ENCODE results near the gene INPP4B. TPM values are rescaled to one million over a fixed set of nuclear protein-coding genes. Genes with fewer than 3 reads are reported as not detected.

Gene INPP4B
- total and polyA plus RNA-seq, 2 of the 4 experiments (the other 2 are of a cell fraction) = 1.8 to 14.0 TPM

DNA sequence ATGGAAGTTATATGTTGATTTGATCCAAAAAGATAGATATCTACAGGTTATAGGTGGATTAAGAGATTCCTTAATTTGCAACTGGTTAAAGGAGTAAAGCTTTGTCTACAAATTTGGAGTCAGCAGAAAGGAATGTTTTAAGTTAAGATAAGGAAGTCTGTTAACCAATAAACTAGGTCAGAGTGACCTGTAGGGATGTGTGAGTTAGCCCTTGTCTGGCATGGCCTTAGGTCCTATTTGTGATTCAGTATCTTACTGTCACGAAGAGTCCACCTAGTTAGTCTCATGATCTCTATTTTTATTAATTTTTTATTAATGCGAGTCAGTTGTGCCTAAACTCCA, 230.8 kb downstream of the INPP4B start:
- WGBS, 2 experiments (ENCODE audit: extremely low coverage in 2 of 2, insufficient read length in 1 of 2) = no CpG with 5 or more reads among the region's 2 CpGs
- POLR2A ChIA-PET (ENCODE audit: unreplicated experiment) = no interaction called here

More for the DNA sequence above, 230.8 kb downstream of the INPP4B start:
- Histone ChIP-seq H2BK120ac (ENCODE audit: low read depth, low read length) (peak overlapping the region; percentile 78), H2BK5ac (ENCODE audit: low read depth, low read length, poor library complexity, severe bottlenecking) (peak overlapping the region; percentile 83), H4K91ac (ENCODE audit: insufficient read depth, low read depth, low read length) (no peak overlapping the region), H2BK15ac (ENCODE audit: low read depth, low read length) (no peak overlapping the region), H3K56ac (ENCODE audit: extremely low read depth, insufficient read depth, low read length) (no peak overlapping the region), H4K20me1 (ENCODE audit: insufficient read depth, low read length) (no peaks in the 10 kb centered on the region), H3K23ac (ENCODE audit: low read depth, low read length) (peak overlapping the region; percentile 21; the same call in 1 of the 2 replicates), H3K14ac (replicated peaks; ENCODE audit: low read depth, low read length) (peak overlapping the region; percentile 27; the same call in 1 of the 2 replicates), H3K27me3 (ENCODE audit: control insufficient read depth, insufficient read depth, low read length) (no peaks in the 10 kb centered on the region), H2AK5ac (ENCODE audit: low read depth, low read length) (no peak overlapping the region), H3K36me3 (ENCODE audit: control insufficient read depth, insufficient read depth, low read length) (no peaks in the 10 kb centered on the region), H3K9me3 (ENCODE audit: control insufficient read depth, insufficient read depth, low read length) (no peaks in the 10 kb centered on the region), H2BK20ac (ENCODE audit: low read depth, low read length) (peak overlapping the region; percentile 77; the same call in 1 of the 2 replicates), H3K79me1 (ENCODE audit: low read depth in 1 of 2, low read length in 2 of 2) (no peaks in the 10 kb centered on the region; a peak in 1 of 4 replicates), H2AFZ (replicated peaks; ENCODE audit: low read length, poor library complexity) (no peak overlapping the region), H4K5ac (ENCODE audit: low read depth, low read length) (no peak overlapping the region; the same call in 1 of the 2 replicates), H3K4me2 (ENCODE audit: low read depth, low read length) (no peak overlapping the region; the same call in 1 of the 2 replicates), H3K4me3 (ENCODE audit: insufficient read depth, low read depth, low read length) (no peak overlapping the region), H3K18ac (ENCODE audit: low read depth, low read length) (peak overlapping the region; percentile 83; the same call in 1 of the 2 replicates), H2AK9ac (replicated peaks; ENCODE audit: low read depth, low read length, poor library complexity) (no peak overlapping the region), H3K9ac (ENCODE audit: low read depth, low read length) (no peak overlapping the region), H3K27ac (ENCODE audit: insufficient read depth, low read length) (no peak overlapping the region), H3K9me1 (ENCODE audit: insufficient read depth, low read length) (no peaks in the 10 kb centered on the region), H3K4me1 (ENCODE audit: control insufficient read depth, insufficient read depth, low read length) (no peaks in the 10 kb centered on the region; the same call in 1 of the 2 replicates), H4K8ac (ENCODE audit: low read depth in 2 of 2, low read length in 2 of 2) (peak overlapping the region in 1 of 2 experiments; percentile 59; a peak in 3 of 4 replicates), H3K4ac (ENCODE audit: low read depth, low read length) (peak overlapping the region; percentile 68; the same call in 1 of the 2 replicates)
- dilution Hi-C loops (cut with HindIII; ENCODE audit: low sequenced_read_pairs, unreplicated experiment) (no loop called here), intact Hi-C loops (cut with micrococcal nuclease) (no loop called here), in situ Hi-C loops (cut with MboI; ENCODE audit: low sequenced_read_pairs) (no loop called here)
- TF ChIP-seq, protein P1, sequence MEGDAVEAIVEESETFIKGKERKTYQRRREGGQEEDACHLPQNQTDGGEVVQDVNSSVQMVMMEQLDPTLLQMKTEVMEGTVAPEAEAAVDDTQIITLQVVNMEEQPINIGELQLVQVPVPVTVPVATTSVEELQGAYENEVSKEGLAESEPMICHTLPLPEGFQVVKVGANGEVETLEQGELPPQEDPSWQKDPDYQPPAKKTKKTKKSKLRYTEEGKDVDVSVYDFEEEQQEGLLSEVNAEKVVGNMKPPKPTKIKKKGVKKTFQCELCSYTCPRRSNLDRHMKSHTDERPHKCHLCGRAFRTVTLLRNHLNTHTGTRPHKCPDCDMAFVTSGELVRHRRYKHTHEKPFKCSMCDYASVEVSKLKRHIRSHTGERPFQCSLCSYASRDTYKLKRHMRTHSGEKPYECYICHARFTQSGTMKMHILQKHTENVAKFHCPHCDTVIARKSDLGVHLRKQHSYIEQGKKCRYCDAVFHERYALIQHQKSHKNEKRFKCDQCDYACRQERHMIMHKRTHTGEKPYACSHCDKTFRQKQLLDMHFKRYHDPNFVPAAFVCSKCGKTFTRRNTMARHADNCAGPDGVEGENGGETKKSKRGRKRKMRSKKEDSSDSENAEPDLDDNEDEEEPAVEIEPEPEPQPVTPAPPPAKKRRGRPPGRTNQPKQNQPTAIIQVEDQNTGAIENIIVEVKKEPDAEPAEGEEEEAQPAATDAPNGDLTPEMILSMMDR (conservative IDR thresholded peaks at IDR 0.05; ENCODE audit: low read depth, low read length) = no peak
- TF ChIP-seq BHLHE40 (IDR thresholded peaks at IDR 0.05; ENCODE audit: low read depth, low read length) = no peak
- no peak for TF ChIP-seq RFX5 (IDR thresholded peaks at IDR 0.05; ENCODE audit: low read depth, low read length)
- TF ChIP-seq FOS (IDR thresholded peaks at IDR 0.05; ENCODE audit: low read depth, low read length) = no peak
- TF ChIP-seq, protein P2, sequence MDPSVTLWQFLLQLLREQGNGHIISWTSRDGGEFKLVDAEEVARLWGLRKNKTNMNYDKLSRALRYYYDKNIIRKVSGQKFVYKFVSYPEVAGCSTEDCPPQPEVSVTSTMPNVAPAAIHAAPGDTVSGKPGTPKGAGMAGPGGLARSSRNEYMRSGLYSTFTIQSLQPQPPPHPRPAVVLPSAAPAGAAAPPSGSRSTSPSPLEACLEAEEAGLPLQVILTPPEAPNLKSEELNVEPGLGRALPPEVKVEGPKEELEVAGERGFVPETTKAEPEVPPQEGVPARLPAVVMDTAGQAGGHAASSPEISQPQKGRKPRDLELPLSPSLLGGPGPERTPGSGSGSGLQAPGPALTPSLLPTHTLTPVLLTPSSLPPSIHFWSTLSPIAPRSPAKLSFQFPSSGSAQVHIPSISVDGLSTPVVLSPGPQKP (IDR thresholded peaks at IDR 0.05; ENCODE audit: borderline replicate concordance, low read depth, low read length) = no peak
- TF ChIP-seq, protein P3, sequence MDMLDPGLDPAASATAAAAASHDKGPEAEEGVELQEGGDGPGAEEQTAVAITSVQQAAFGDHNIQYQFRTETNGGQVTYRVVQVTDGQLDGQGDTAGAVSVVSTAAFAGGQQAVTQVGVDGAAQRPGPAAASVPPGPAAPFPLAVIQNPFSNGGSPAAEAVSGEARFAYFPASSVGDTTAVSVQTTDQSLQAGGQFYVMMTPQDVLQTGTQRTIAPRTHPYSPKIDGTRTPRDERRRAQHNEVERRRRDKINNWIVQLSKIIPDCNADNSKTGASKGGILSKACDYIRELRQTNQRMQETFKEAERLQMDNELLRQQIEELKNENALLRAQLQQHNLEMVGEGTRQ (IDR thresholded peaks at IDR 0.05; ENCODE audit: low read depth, low read length) = no peak
- TF ChIP-seq MAZ (IDR thresholded peaks at IDR 0.05; ENCODE audit: borderline replicate concordance, low read depth, low read length) = no peak
- TF ChIP-seq CEBPB (IDR thresholded peaks at IDR 0.05; ENCODE audit: low read depth, low read length) = no peak
- TF ChIP-seq CHD1 (IDR thresholded peaks at IDR 0.05; ENCODE audit: low read depth, low read length) = no peak
- no peak for TF ChIP-seq POLR2A (IDR thresholded peaks at IDR 0.05; ENCODE audit: low read depth, low read length)
- no peak for TF ChIP-seq NFE2L2 (IDR thresholded peaks at IDR 0.05; ENCODE audit: low read depth, low read length)
- no peak for TF ChIP-seq MXI1 (IDR thresholded peaks at IDR 0.05; ENCODE audit: borderline replicate concordance, low read depth, low read length)
- no peak for TF ChIP-seq MAFK (IDR thresholded peaks at IDR 0.05; ENCODE audit: low read depth, low read length)
- TF ChIP-seq RCOR1 (IDR thresholded peaks at IDR 0.05; ENCODE audit: insufficient replicate concordance, low read length) = no peak
- TF ChIP-seq RAD21 (IDR thresholded peaks at IDR 0.05; ENCODE audit: low read length) = no peak
- peak; percentile 71 for DNase-seq
- CTCF ChIA-PET = no interaction called here
- ATAC-seq (ENCODE audit: low read depth) = peak; percentile 37; the same call in 1 of the 2 replicates
- no TSS peak for BruUV-seq (replicated peaks)
